GM10266 (cell line): ENCODE measurements around the gene PSMD6.

Experiments
- DNase-seq: peaks from one replicate; pipeline ENCODE4 v3.0.0; 2012; ENCODE audit errors: extremely low spot score
- CTCF ChIP-seq: IDR thresholded peaks from 2 replicates; pipeline ENCODE4 v1.5.1; 2012; ENCODE audit warnings: mild to moderate bottlenecking, low read depth; ENCODE audit not compliant: control insufficient read depth, insufficient read depth; ENCODE audit errors: missing control alignments

Gene PSMD6

GRCh38 chr3:63979093-63979885 lies 44.0 kb downstream of the PSMD6 start:
- no peak for TF ChIP-seq CTCF
- no peak for DNase-seq

- no peak for DNase-seq
- no peak for TF ChIP-seq CTCF
Observed at GRCh38 chr3:63977893-63978292, 45.4 kb downstream of the PSMD6 start.

- DNase-seq = no peak
- TF ChIP-seq CTCF = no peak
Observed at GRCh38 chr3:63976872-63977200, 46.5 kb downstream of the PSMD6 start.

- no peak for TF ChIP-seq CTCF
- no peak for DNase-seq
Observed at GRCh38 chr3:63976161-63976871, 47.0 kb downstream of the PSMD6 start.

GRCh38 chr3:63975723-63976122 lies 47.6 kb downstream of the PSMD6 start:
- TF ChIP-seq CTCF = no peak
- DNase-seq = no peak

GRCh38 chr3:63974451-63974850 lies 48.8 kb downstream of the PSMD6 start:
- no peak for DNase-seq
- TF ChIP-seq CTCF = no peak

- DNase-seq = no peak
- no peak for TF ChIP-seq CTCF
Observed at GRCh38 chr3:63973406-63973805, 49.9 kb downstream of the PSMD6 start.
